ENCODE data around the gene UBE2S.

- TF ChIP-seq CTCF (conservative IDR thresholded peaks at IDR 0.05; ENCODE audit: low read length), result no peak
- no peak for TF ChIP-seq EZH2phosphoT487 (IDR thresholded peaks at IDR 0.05; ENCODE audit: borderline replicate concordance)
Observed at GRCh38 chr19:55436847-55437246, 29.3 kb upstream of the UBE2S start.
